GM08714 (cell line): ENCODE results near the gene ADIPOQ.
"Not testable (repeated sequence)": the region's sequence is repeated elsewhere in the genome, so short reads cannot be mapped to it uniquely, and the experiment has no call there.

ENCODE experiments used
- H3K4me3 ChIP-seq: fragments of 200-500 bp; sonication (Bioruptor generic); 2 replicates; pipeline ENCODE4 v1.5.1; 2014; ENCODE audit warnings: mild to moderate bottlenecking, low read length, inconsistent platforms
- ZNF274 ChIP-seq: IDR thresholded peaks from 2 replicates; pipeline ENCODE4 v1.6.1; 2012; ENCODE audit warnings: mild to moderate bottlenecking, low read depth, low read length

Gene ADIPOQ

GRCh38 chr3:186871403-186871924 is 29.0 kb downstream of the ADIPOQ start:
- no peak for TF ChIP-seq ZNF274
- H3K4me3 ChIP-seq, result no peak overlapping the region

- H3K4me3 ChIP-seq, result not testable (repeated sequence)
These were observed 31.3 kb downstream of the ADIPOQ start for GRCh38 chr3:186873796-186874195.

GRCh38 chr3:186874216-186874615 is 31.7 kb downstream of the ADIPOQ start:
- H3K4me3 ChIP-seq, result not testable (repeated sequence)

GRCh38 chr3:186874841-186875240 is 32.3 kb downstream of the ADIPOQ start:
- not testable (repeated sequence) for H3K4me3 ChIP-seq

- H3K4me3 ChIP-seq, result no peak overlapping the region
- no peak for TF ChIP-seq ZNF274
These were observed 33.2 kb downstream of the ADIPOQ start for GRCh38 chr3:186875708-186876107.

GRCh38 chr3:186879781-186880180 is 37.3 kb downstream of the ADIPOQ start:
- no peak overlapping the region for H3K4me3 ChIP-seq
- TF ChIP-seq ZNF274, result no peak

- H3K4me3 ChIP-seq, result no peak overlapping the region
- TF ChIP-seq ZNF274, result no peak
These were observed 37.9 kb downstream of the ADIPOQ start for GRCh38 chr3:186880406-186880805.

- TF ChIP-seq ZNF274, result no peak
- H3K4me3 ChIP-seq, result no peak overlapping the region
These were observed 39.6 kb downstream of the ADIPOQ start for GRCh38 chr3:186882150-186882524.

- no peak for TF ChIP-seq ZNF274
- H3K4me3 ChIP-seq, result no peak overlapping the region
These were observed 40.6 kb downstream of the ADIPOQ start for GRCh38 chr3:186882881-186883685.

- H3K4me3 ChIP-seq, result no peak overlapping the region
- no peak for TF ChIP-seq ZNF274
These were observed 41.2 kb downstream of the ADIPOQ start for GRCh38 chr3:186883686-186884058.

- not testable (repeated sequence) for H3K4me3 ChIP-seq
These were observed 42.4 kb downstream of the ADIPOQ start for GRCh38 chr3:186884868-186885267.

GRCh38 chr3:186886202-186886981 is 43.9 kb downstream of the ADIPOQ start:
- TF ChIP-seq ZNF274, result no peak
- no peak overlapping the region for H3K4me3 ChIP-seq

GRCh38 chr3:186887507-186887938 is 45.0 kb downstream of the ADIPOQ start:
- H3K4me3 ChIP-seq, result not testable (repeated sequence)

GRCh38 chr3:186888569-186888968 is 46.1 kb downstream of the ADIPOQ start:
- TF ChIP-seq ZNF274, result no peak
- H3K4me3 ChIP-seq, result no peak overlapping the region

GRCh38 chr3:186889698-186890097 is 47.2 kb downstream of the ADIPOQ start:
- not testable (repeated sequence) for H3K4me3 ChIP-seq
